Raji (cell line): ENCODE measurements around the gene TEX53.

Experiments used
- POLR2A ChIP-seq: IDR thresholded peaks from 2 replicates; pipeline ENCODE4 v1.6.1; 2011; ENCODE audit warnings: low read depth, low read length, control low read depth; ENCODE audit not compliant: insufficient read depth

The TEX53 gene

GRCh38 chr9:114607671-114608524 lies 49.7 kb downstream of the TEX53 start:
- TF ChIP-seq POLR2A, result no peak

GRCh38 chr9:114606597-114607207 lies 50.9 kb downstream of the TEX53 start:
- TF ChIP-seq POLR2A, result no peak
